Measurements from ENCODE around the gene AHSG. TPM values are rescaled to one million over a fixed set of nuclear protein-coding genes. Genes with fewer than 3 reads are reported as not detected.

AHSG gene
- total and polyA plus RNA-seq, 2 donors (not counting 3 experiments of a cell fraction or from before 2014, with no cell fraction given): not detected

DNA sequence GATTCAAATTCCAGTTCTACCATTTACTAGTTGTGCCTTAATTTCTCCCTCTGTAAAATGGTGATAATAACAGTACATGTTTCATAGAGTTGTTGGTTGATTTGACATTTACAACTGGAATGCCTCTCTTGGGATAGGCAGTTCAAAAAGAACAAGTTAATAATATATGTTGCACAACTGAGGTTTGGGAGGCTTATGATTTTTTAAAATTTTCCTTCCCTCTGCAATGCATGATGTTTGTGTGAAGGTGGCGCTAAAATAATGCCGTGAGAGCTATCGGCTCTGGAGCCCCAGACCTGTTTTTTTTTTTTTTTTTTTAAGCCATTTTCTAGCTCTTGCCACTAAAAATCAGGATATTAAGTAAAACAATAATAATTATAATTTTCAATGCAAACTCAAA is 23.7 kb upstream of the AHSG start:
- CTCF ChIA-PET: interaction anchor here (0.6 to 2.8 kb wide), 10 partner anchors 8 to 1536 kb away, joined by 3 to 17 read pairs (median 3); no protein-coding TSS in a partner anchor
- DNase-seq (ENCODE audit: low read depth, low spot score): no peak

More for the DNA sequence above, 23.7 kb upstream of the AHSG start:
- Histone ChIP-seq H3K9me1 (replicated peaks; ENCODE audit: control insufficient read depth, extremely low read depth, insufficient read depth, low read length) (no peaks in the 10 kb centered on the region), H3K36me3 (ENCODE audit: control insufficient read depth in 2 of 2, extremely low read depth in 1 of 2, insufficient read depth in 2 of 2, low read length in 2 of 2) (peaks cover 10 to 11% of the 10 kb centered on the region in 2 experiments), H3K27me3 (ENCODE audit: control insufficient read depth in 2 of 2, insufficient read depth in 2 of 2, low read length in 2 of 2) (no peaks in the 10 kb centered on the region), H3K9ac (replicated peaks; ENCODE audit: extremely low read depth, insufficient read depth, low read length) (no peak overlapping the region), H3K4me1 (ENCODE audit: control insufficient read depth, extremely low read depth, insufficient read depth, low read length) (no peaks in the 10 kb centered on the region), H2AFZ (ENCODE audit: low read depth, low read length) (no peak overlapping the region), H3K27ac (ENCODE audit: insufficient read depth, low read depth, low read length) (no peak overlapping the region), H3K4me3 (replicated peaks in 1 of 3; ENCODE audit: insufficient read depth in 1 of 3, low read depth in 1 of 3, low read length in 3 of 3) (no peak overlapping the region), H4K20me1 (replicated peaks; ENCODE audit: control insufficient read depth, extremely low read depth, insufficient read depth, low read length) (no peaks in the 10 kb centered on the region), H3K4me2 (ENCODE audit: insufficient read depth, low read length) (no peak overlapping the region), H3K79me2 (ENCODE audit: control insufficient read depth, insufficient read depth, low read length) (no peaks in the 10 kb centered on the region), H3K9me3 (replicated peaks; ENCODE audit: control insufficient read depth, insufficient read depth, low read length) (no peaks in the 10 kb centered on the region)
- no TSS peak for BruUV-seq (replicated peaks)
- intact Hi-C loops (cut with micrococcal nuclease) (no loop called here), dilution Hi-C loops (cut with MboI; ENCODE audit: extremely low pct_ligation_motif_present, low sequenced_read_pairs) (no loop called here)
- POLR2A ChIA-PET: no interaction called here
- TF ChIP-seq GATA2 (IDR thresholded peaks at IDR 0.05; ENCODE audit: insufficient read depth, insufficient read length, low read depth, low read length) (no peak), MYC (IDR thresholded peaks at IDR 0.05; ENCODE audit: low read depth, low read length) (no peak), FOS (IDR thresholded peaks at IDR 0.05; ENCODE audit: borderline replicate concordance, insufficient read depth, low read length) (no peak), POLR2A (IDR thresholded peaks at IDR 0.05; ENCODE audit: low read depth, low read length) (no peak), JUN (IDR thresholded peaks at IDR 0.05; ENCODE audit: borderline replicate concordance, insufficient read depth, insufficient read length, low read depth) (no peak), POLR2AphosphoS5 (IDR thresholded peaks at IDR 0.05; ENCODE audit: insufficient read depth, low read depth, low read length) (no peak), EZH2 (IDR thresholded peaks at IDR 0.05; ENCODE audit: borderline replicate concordance, low read depth, low read length, severe bottlenecking) (no peak)
- TF ChIP-seq, protein P1, sequence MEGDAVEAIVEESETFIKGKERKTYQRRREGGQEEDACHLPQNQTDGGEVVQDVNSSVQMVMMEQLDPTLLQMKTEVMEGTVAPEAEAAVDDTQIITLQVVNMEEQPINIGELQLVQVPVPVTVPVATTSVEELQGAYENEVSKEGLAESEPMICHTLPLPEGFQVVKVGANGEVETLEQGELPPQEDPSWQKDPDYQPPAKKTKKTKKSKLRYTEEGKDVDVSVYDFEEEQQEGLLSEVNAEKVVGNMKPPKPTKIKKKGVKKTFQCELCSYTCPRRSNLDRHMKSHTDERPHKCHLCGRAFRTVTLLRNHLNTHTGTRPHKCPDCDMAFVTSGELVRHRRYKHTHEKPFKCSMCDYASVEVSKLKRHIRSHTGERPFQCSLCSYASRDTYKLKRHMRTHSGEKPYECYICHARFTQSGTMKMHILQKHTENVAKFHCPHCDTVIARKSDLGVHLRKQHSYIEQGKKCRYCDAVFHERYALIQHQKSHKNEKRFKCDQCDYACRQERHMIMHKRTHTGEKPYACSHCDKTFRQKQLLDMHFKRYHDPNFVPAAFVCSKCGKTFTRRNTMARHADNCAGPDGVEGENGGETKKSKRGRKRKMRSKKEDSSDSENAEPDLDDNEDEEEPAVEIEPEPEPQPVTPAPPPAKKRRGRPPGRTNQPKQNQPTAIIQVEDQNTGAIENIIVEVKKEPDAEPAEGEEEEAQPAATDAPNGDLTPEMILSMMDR (IDR thresholded peaks at IDR 0.05; ENCODE audit: extremely low read depth in 1 of 2, insufficient read depth in 1 of 2, low read depth in 1 of 2, low read length in 2 of 2): no peak
- TF ChIP-seq, protein P2, sequence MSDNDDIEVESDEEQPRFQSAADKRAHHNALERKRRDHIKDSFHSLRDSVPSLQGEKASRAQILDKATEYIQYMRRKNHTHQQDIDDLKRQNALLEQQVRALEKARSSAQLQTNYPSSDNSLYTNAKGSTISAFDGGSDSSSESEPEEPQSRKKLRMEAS (IDR thresholded peaks at IDR 0.05; ENCODE audit: insufficient read depth, insufficient read length): no peak
- FAIRE-seq: no peak
